Measurements from ENCODE around the gene DHX58. TPM values are rescaled to one million over a fixed set of nuclear protein-coding genes. Genes with fewer than 3 reads are reported as not detected.
A peak's percentile ranks its signal among the peaks of the same experiment; 100 is the strongest.

The DHX58 gene
- total RNA-seq, 1 experiment from 2014 or later = 9.7 TPM

- no peak for TF ChIP-seq TCF7L2 (IDR thresholded peaks at IDR 0.05; ENCODE audit: low read depth, low read length)
- no peak for TF ChIP-seq SIN3A (IDR thresholded peaks at IDR 0.05; ENCODE audit: borderline replicate concordance, insufficient read depth, low read depth, low read length)
- TF ChIP-seq CTCF (IDR thresholded peaks at IDR 0.05) = peak; percentile 80
- TF ChIP-seq REST (IDR thresholded peaks at IDR 0.05; ENCODE audit: insufficient read depth in 1 of 2, low read depth in 2 of 2, low read length in 1 of 2) = no peak
- CTCF ChIA-PET = interaction anchor here (0.6 kb wide), 2 partner anchors 89 to 136 kb away, joined by 3 to 9 read pairs; no protein-coding TSS in a partner anchor
- Histone ChIP-seq H3K4me3 (ENCODE audit: low read depth in 2 of 2, low read length in 2 of 2) (no peak overlapping the region), H3K36me3 (ENCODE audit: control insufficient read depth, insufficient read depth, low read length) (no peaks in the 10 kb centered on the region), H3K27ac (ENCODE audit: low read length) (no peak overlapping the region), H3K4me1 (ENCODE audit: control insufficient read depth, insufficient read depth, low read length) (no peaks in the 10 kb centered on the region), H3K9me3 (ENCODE audit: control insufficient read depth, insufficient read depth, low read depth, low read length) (no peaks in the 10 kb centered on the region), H3K27me3 (ENCODE audit: control insufficient read depth, insufficient read depth, low read length) (no peaks in the 10 kb centered on the region)
- POLR2A ChIA-PET = no interaction called here
- intact Hi-C loops (cut with micrococcal nuclease; ENCODE audit: unreplicated experiment) (loop anchor here (5.0 kb wide), 1 partner anchor 74 kb away; no protein-coding TSS in a partner anchor), in situ Hi-C loops (cut with HindIII; ENCODE audit: low pct_unique_long_range_greater_than_20kb, low sequenced_read_pairs) (no loop called here)
- peak; percentile 78 for ATAC-seq
- no peak for DNase-seq (ENCODE audit: low read depth, low spot score)
- BruUV-seq (replicated peaks) = no TSS peak
Measured at GRCh38 chr17:42101513-42102292, 10.8 kb downstream of the DHX58 start.

GRCh38 chr17:42098730-42099399 lies 13.6 kb downstream of the DHX58 start:
- TF ChIP-seq CTCF (IDR thresholded peaks at IDR 0.05) (no peak), POLR2AphosphoS5 (IDR thresholded peaks at IDR 0.05; ENCODE audit: low read depth, low read length) (no peak), TCF7L2 (IDR thresholded peaks at IDR 0.05; ENCODE audit: low read depth, low read length) (no peak), REST (IDR thresholded peaks at IDR 0.05; ENCODE audit: insufficient read depth in 1 of 2, low read depth in 2 of 2, low read length in 1 of 2) (no peak), SIN3A (IDR thresholded peaks at IDR 0.05; ENCODE audit: borderline replicate concordance, insufficient read depth, low read depth, low read length) (no peak)
- CTCF ChIA-PET = interaction anchor here (0.8 kb wide), 1 partner anchor 31 kb away, joined by 3 read pairs; no protein-coding TSS in a partner anchor
- H3K27me3 ChIP-seq (ENCODE audit: control insufficient read depth, insufficient read depth, low read length) = no peaks in the 10 kb centered on the region
- in situ Hi-C loops (cut with HindIII; ENCODE audit: low pct_unique_long_range_greater_than_20kb, low sequenced_read_pairs) (no loop called here), intact Hi-C loops (cut with micrococcal nuclease; ENCODE audit: unreplicated experiment) (no loop called here)
- H3K27ac ChIP-seq (ENCODE audit: low read length) = no peak overlapping the region
- no TSS peak for BruUV-seq (replicated peaks)
- H3K4me3 ChIP-seq (ENCODE audit: low read depth in 2 of 2, low read length in 2 of 2) = no peak overlapping the region
- no peak for DNase-seq (ENCODE audit: low read depth, low spot score)
- POLR2A ChIA-PET = no interaction called here
- no peaks in the 10 kb centered on the region for H3K36me3 ChIP-seq (ENCODE audit: control insufficient read depth, insufficient read depth, low read length)
- no peaks in the 10 kb centered on the region for H3K4me1 ChIP-seq (ENCODE audit: control insufficient read depth, insufficient read depth, low read length)
- ATAC-seq = no peak
- no peaks in the 10 kb centered on the region for H3K9me3 ChIP-seq (ENCODE audit: control insufficient read depth, insufficient read depth, low read depth, low read length)
